ENCODE measurements around the gene BACH1. TPM values are rescaled to one million over a fixed set of nuclear protein-coding genes. Genes with fewer than 3 reads are reported as not detected.

Gene BACH1
- total and polyA plus RNA-seq, 7 donors: 9.8 to 115 (median 48.3) TPM

DNA sequence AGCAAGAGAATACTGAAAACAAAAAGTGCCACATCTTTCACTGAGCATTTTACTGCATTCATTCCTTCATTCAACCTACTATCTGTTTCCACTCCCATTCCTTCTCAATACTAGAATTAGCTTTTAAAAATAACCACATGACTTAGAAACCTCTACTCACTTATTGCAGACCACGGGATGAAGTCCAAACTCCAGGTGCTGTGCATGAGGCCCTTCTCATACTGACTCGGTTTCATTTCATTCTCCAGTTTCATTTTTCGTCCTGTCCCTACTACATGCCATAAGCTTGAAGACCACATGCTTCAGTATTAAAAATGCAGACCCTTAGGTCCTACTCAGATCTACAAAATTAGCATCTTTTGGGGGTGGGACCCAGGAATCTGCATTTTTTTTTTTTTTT, 2.3 kb upstream of the BACH1 start:
- TF ChIP-seq, protein P1, sequence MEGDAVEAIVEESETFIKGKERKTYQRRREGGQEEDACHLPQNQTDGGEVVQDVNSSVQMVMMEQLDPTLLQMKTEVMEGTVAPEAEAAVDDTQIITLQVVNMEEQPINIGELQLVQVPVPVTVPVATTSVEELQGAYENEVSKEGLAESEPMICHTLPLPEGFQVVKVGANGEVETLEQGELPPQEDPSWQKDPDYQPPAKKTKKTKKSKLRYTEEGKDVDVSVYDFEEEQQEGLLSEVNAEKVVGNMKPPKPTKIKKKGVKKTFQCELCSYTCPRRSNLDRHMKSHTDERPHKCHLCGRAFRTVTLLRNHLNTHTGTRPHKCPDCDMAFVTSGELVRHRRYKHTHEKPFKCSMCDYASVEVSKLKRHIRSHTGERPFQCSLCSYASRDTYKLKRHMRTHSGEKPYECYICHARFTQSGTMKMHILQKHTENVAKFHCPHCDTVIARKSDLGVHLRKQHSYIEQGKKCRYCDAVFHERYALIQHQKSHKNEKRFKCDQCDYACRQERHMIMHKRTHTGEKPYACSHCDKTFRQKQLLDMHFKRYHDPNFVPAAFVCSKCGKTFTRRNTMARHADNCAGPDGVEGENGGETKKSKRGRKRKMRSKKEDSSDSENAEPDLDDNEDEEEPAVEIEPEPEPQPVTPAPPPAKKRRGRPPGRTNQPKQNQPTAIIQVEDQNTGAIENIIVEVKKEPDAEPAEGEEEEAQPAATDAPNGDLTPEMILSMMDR (IDR thresholded peaks at IDR 0.05): no peak
- no peak for DNase-seq
- 88 to 91% (median 89%) methylated on average over 3 of the region's 3 CpGs for WGBS, 3 donors
- peaks cover 4% of the 10 kb centered on the region for H3K4me1 ChIP-seq
- H3K9me3 ChIP-seq: no peaks in the 10 kb centered on the region
- no peak overlapping the region for H3K4me3 ChIP-seq
- H3K36me3 ChIP-seq (ENCODE audit: insufficient read depth in 1 of 2, low read depth in 1 of 2): no peaks in the 10 kb centered on the region
- intact Hi-C loops (cut with DNase I): loop anchor here (5.0 to 10.0 kb wide), 4 partner anchors 51 to 202 kb away; no protein-coding TSS in a partner anchor
- no peak for ATAC-seq
- H3K27me3 ChIP-seq (ENCODE audit: insufficient read depth in 3 of 3, low read length in 2 of 3): no peaks in the 10 kb centered on the region
- H3K27ac ChIP-seq: no peak overlapping the region

DNA sequence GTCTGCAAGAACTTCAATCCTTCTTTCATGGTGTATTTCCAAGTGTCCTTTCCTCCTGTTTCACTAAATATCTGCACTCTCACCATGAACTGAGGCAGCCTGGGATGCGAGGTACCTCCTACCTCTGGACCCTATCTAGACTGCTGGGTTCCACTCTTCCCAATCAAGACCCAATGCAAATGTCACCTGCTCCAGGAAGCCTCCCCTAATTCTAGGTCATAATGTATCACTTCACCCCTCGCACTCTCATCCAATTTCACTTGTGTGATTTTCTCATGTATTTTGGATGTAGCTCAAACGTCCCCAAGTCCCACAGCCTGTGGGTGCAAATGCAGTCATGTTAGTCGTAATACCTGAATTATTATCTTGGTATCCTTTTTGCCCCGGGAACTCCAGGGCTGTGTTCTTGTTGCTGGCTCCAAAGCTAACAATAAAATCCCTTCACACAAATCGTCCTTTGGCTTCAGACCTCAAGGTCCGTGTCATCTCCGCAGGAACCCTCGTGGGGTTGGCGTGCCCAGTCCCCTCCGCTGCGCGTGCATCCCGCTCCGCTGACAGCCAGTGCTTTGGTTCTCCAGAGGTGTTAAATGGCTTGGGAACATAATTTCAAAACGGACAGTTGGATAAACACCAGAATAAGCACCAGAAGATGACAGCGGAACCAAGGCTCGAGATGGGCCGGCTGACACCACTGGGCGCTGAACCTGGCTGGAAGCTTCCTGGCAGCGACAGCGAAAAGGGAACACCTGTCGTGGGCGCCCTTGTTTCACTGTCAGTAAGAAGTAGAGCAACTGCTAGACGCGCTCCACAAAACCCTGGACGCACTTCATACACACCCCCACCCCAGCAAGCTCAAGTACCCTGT, 1.0 kb upstream of the BACH1 start:
- WGBS, 3 donors: 50 to 62% (median 53%) methylated on average over 27 of the region's 27 CpGs
- peak in 2 of 4 donors; percentile 1 to 2 for ATAC-seq
- Histone ChIP-seq H3K27me3 (ENCODE audit: insufficient read depth in 3 of 3, low read length in 2 of 3) (no peaks in the 10 kb centered on the region), H3K27ac (no peak overlapping the region), H3K4me1 (peaks cover 17% of the 10 kb centered on the region), H3K36me3 (ENCODE audit: insufficient read depth in 1 of 2, low read depth in 1 of 2) (no peaks in the 10 kb centered on the region), H3K4me3 (peak overlapping the region; percentile 96), H3K9me3 (no peaks in the 10 kb centered on the region)
- peak in 1 of 2 donors; percentile 21 for DNase-seq
- TF ChIP-seq, protein P1 (IDR thresholded peaks at IDR 0.05): no peak
- intact Hi-C loops (cut with DNase I): loop anchor here (2.0 to 10.0 kb wide), 5 partner anchors 50 to 203 kb away; no protein-coding TSS in a partner anchor

DNA sequence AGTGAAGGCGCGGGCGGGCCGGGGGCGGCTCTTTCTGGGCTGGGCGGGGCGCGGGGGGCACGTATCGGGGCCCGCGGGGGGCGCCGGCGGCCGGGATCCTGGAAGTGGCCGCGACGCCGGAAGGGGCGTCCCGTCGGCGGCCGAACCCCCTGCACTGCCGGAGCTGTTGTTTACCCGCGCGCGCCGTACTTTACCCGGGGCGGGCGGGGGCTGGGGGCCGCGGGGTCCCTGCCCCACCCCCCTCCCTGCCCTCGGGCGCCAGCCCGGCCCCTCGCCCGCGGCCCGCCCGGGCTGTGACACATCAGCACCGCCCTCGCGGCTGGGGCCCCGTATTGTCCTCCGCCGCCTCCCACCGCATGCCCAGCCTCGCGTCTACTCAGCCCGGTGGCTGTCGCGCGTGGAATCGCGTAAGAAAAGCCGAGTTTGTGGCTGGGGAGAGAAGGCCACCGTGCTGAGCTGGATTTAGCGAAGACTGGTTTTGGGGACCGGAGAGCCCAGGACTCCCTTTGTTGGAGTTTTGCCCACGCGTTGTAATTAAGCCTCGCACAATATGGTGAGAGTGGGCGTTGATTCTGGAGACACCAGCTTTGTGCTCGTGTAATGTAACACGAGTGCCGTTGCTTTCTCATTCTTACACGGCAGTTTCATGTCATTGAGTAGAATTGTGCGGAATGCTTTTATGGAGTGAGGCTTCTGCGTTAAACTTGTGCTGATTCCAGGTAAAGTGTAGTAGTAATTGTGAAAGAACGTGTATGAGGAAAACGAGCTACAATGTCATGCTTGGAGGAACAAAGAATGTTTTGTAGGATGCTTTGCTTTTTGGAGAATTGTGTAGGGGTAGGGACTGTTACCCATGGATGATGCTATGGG, 559 bp downstream of the BACH1 start:
- peaks cover 32% of the 10 kb centered on the region for H3K4me1 ChIP-seq
- WGBS, 3 donors: 1% methylated on average over 28 to 71 of the region's 75 CpGs
- H3K36me3 ChIP-seq (ENCODE audit: insufficient read depth in 1 of 2, low read depth in 1 of 2): no peaks in the 10 kb centered on the region
- peak; percentile 63 to 74 (median 72) for ATAC-seq
- H3K4me3 ChIP-seq: peak overlapping the region; percentile 96
- H3K9me3 ChIP-seq: no peaks in the 10 kb centered on the region
- intact Hi-C loops (cut with DNase I): loop anchor here (2.0 to 10.0 kb wide), 5 partner anchors 48 to 204 kb away; no protein-coding TSS in a partner anchor
- no peaks in the 10 kb centered on the region for H3K27me3 ChIP-seq (ENCODE audit: insufficient read depth in 3 of 3, low read length in 2 of 3)
- peak overlapping the region; percentile 98 for H3K27ac ChIP-seq
- peak; percentile 77 to 85 for DNase-seq
- TF ChIP-seq, protein P1 (IDR thresholded peaks at IDR 0.05): no peak

DNA sequence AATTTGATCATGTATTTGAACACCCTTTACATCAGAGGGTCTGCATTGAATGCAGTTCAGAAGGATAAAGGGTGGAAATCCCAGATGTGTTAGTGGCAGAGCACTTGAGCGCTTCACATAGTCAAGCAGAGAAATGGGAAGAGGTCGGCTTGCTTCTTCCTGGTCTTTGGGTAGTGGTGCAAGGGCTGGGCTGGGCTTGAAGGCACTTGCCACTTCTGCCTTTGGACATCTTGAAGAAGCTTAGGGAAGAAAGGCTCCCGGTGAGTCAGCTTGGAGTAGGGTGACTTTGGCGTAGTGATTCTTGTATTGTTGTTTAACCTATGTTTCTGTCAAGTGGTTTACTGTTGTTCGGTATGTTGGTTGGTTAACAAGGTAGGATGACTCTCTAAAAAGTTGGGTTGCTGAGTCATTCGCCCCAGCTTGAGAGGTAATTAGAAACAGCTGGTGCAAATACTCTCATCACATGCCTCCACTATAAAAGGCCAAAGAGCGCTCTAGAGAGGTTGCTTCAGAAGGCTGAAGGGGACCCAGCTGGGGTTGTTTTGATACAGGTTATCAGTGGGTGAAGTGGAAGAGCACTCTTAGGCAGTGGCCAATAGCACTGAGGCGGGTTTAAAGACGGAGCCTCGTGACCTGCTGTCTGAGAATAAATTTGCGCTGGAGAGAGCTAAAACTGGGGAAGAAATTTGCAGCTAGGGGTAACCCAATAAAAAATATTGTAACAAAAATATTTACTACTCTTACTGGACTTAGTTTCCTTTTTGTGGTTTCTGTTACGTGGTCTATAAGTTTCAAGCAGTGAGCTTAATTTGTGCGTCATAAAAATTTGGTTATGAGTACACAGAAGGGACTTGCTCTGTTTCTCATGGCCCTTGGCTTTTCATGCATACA, 1.4 kb downstream of the BACH1 start:
- peak; percentile 55 to 77 (median 68) for ATAC-seq
- TF ChIP-seq, protein P1 (IDR thresholded peaks at IDR 0.05): no peak
- 36 to 55% (median 42%) methylated on average over 13 of the region's 13 CpGs for WGBS, 3 donors
- Histone ChIP-seq H3K4me3 (peak overlapping the region; percentile 96), H3K9me3 (no peaks in the 10 kb centered on the region), H3K4me1 (peaks cover 40% of the 10 kb centered on the region), H3K27me3 (ENCODE audit: insufficient read depth in 3 of 3, low read length in 2 of 3) (no peaks in the 10 kb centered on the region), H3K36me3 (ENCODE audit: insufficient read depth in 1 of 2, low read depth in 1 of 2) (no peaks in the 10 kb centered on the region), H3K27ac (peak overlapping the region; percentile 98)
- intact Hi-C loops (cut with DNase I): loop anchor here (2.0 to 10.0 kb wide), 6 partner anchors 37 to 205 kb away; no protein-coding TSS in a partner anchor
- peak; percentile 30 to 67 for DNase-seq
